PFSK-1 (cell line): ENCODE measurements around the gene GSX1.

ENCODE experiments used
- FOXP2 ChIP-seq: optimal IDR thresholded peaks from 2 replicates; pipeline ENCODE3; 2011; ENCODE audit warnings: borderline replicate concordance, control low read depth, inconsistent platforms; ENCODE audit not compliant: insufficient read depth; ENCODE audit errors: extremely low read length, extremely low read depth
- POLR2AphosphoS5 ChIP-seq: IDR thresholded peaks from 2 replicates; pipeline ENCODE4 v1.6.1; 2012; ENCODE audit warnings: low read depth, mild to moderate bottlenecking, control low read depth, low read length, moderate library complexity
- SIN3A ChIP-seq: IDR thresholded peaks from 2 replicates; pipeline ENCODE4 v1.6.1; 2012; ENCODE audit warnings: mild to moderate bottlenecking, low read length, moderate library complexity, borderline replicate concordance; ENCODE audit not compliant: insufficient read depth
- TAF1 ChIP-seq: IDR thresholded peaks from 2 replicates; pipeline ENCODE4 v1.6.1; 2012; ENCODE audit warnings: low read length, control low read depth, borderline replicate concordance; ENCODE audit not compliant: insufficient read depth
- TF ChIP-seq, protein P1 (sequence below), 2 experiments: IDR thresholded peaks; 2 replicates each; pipeline versions ENCODE4 v1.6.1 to v1.8.0; 2011 to 2012; ENCODE audit warnings: low read depth in 2 of 2, low read length in 2 of 2, control low read depth in 1 of 2, inconsistent platforms in 1 of 2, mild to moderate bottlenecking in 1 of 2, moderate library complexity in 1 of 2; ENCODE audit not compliant: insufficient read depth in 1 of 2

Gene GSX1

GRCh38 chr13:27793507-27794367, 1.5 kb downstream of the GSX1 start:
- TF ChIP-seq TAF1: no peak
- TF ChIP-seq, protein P1, sequence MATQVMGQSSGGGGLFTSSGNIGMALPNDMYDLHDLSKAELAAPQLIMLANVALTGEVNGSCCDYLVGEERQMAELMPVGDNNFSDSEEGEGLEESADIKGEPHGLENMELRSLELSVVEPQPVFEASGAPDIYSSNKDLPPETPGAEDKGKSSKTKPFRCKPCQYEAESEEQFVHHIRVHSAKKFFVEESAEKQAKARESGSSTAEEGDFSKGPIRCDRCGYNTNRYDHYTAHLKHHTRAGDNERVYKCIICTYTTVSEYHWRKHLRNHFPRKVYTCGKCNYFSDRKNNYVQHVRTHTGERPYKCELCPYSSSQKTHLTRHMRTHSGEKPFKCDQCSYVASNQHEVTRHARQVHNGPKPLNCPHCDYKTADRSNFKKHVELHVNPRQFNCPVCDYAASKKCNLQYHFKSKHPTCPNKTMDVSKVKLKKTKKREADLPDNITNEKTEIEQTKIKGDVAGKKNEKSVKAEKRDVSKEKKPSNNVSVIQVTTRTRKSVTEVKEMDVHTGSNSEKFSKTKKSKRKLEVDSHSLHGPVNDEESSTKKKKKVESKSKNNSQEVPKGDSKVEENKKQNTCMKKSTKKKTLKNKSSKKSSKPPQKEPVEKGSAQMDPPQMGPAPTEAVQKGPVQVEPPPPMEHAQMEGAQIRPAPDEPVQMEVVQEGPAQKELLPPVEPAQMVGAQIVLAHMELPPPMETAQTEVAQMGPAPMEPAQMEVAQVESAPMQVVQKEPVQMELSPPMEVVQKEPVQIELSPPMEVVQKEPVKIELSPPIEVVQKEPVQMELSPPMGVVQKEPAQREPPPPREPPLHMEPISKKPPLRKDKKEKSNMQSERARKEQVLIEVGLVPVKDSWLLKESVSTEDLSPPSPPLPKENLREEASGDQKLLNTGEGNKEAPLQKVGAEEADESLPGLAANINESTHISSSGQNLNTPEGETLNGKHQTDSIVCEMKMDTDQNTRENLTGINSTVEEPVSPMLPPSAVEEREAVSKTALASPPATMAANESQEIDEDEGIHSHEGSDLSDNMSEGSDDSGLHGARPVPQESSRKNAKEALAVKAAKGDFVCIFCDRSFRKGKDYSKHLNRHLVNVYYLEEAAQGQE (IDR thresholded peaks at IDR 0.05; ENCODE audit: insufficient read depth in 1 of 2, low read depth in 2 of 2, low read length in 2 of 2): no peak
- TF ChIP-seq SIN3A: no peak
- TF ChIP-seq POLR2AphosphoS5: no peak
- no peak for TF ChIP-seq FOXP2

- TF ChIP-seq, protein P1 (IDR thresholded peaks at IDR 0.05; ENCODE audit: insufficient read depth in 1 of 2, low read depth in 2 of 2, low read length in 2 of 2): no peak
- TF ChIP-seq SIN3A (no peak), TAF1 (no peak), POLR2AphosphoS5 (no peak), FOXP2 (no peak)
These were observed 2.0 kb downstream of the GSX1 start for GRCh38 chr13:27794368-27794691.

DNA sequence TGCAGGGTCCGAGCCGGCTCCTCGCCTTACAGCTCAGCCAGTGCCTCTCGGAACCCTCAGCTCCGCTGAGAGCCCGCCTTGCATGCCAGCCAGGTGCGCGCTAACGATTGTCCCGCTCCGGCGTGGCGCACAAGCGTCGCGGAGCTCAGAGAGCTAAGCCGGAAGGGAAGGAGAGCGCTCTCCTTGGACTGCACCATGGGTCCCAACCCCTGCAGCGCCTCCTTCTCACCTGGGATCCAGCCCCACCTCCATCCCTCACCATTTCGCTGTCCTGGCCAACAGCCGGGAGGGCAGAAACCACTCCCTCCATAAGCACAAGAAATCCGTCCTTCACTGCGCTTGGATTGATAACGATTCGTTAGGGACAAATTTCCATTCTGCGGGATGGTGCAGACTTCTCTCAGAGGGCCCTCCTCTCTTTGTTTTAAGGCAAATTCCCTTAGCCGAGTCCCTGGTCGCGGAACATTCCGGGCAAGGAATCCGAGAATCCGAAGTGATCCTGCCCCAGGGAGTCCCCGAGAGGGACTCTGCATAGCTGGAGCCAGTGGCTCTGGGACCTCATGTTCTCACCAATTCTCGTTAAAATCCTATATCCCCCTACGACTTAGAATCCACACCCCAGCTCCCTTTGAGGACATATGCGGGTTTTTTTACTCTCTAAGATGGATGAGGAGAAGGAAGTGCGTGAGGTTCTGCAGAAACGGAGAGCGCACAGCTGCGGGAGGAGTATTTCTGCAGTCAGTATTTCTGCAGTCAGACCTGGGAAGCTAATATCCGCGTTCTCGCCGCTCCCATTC, 2.8 kb downstream of the GSX1 start:
- TF ChIP-seq, protein P1 (IDR thresholded peaks at IDR 0.05; ENCODE audit: insufficient read depth in 1 of 2, low read depth in 2 of 2, low read length in 2 of 2): no peak
- TF ChIP-seq TAF1 (no peak), SIN3A (no peak), POLR2AphosphoS5 (no peak), FOXP2 (no peak)

DNA sequence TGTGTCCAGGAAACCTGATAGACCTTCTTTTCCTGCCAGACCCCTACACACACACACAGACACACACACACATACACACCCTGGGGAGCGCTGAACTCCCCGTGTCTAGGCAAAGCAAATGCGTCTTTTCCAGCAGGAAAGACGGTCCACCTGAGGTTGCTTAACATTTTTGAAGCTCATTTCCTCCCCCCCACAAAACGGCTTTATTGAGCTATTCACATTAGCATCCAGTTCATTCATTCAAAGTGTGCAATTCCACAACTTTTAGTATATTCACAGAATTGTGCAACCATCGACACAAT, 3.4 kb downstream of the GSX1 start:
- TF ChIP-seq, protein P1 (IDR thresholded peaks at IDR 0.05; ENCODE audit: insufficient read depth in 1 of 2, low read depth in 2 of 2, low read length in 2 of 2): no peak
- TF ChIP-seq SIN3A (no peak), FOXP2 (no peak), TAF1 (no peak), POLR2AphosphoS5 (no peak)
